Tibial artery (tissue), 4 donors: ENCODE measurements around the gene DCLK1.

Experiments used
- DNase-seq, 2 donors: peaks; one replicate each; pipeline ENCODE4 v3.0.0-alpha.2; 2019
- H3K27ac ChIP-seq, 2 donors: fragments of 200-600 bp; sonication (generic) in 1 of 2; 1 replicate in 1 of 2; 2 replicates in 1 of 2; pipeline ENCODE4 v1.5.1; 2018 to 2019; ENCODE audit warnings: mild to moderate bottlenecking in 1 of 2
- H3K27me3 ChIP-seq, 2 donors: fragments of 200-600 bp; sonication (generic) in 1 of 2; one replicate each; pipeline versions ENCODE4 v1.5.1 to v1.6.0; 2016 to 2019
- H3K36me3 ChIP-seq, 3 donors: fragments of 200-600 bp; sonication (generic) in 2 of 3; one replicate each; pipeline ENCODE4 v1.5.1; 2016 to 2019; ENCODE audit warnings: mild to moderate bottlenecking in 2 of 3
- H3K4me1 ChIP-seq, 4 donors: fragments of 200-600 bp; sonication (generic) in 2 of 4; 1 replicate in 3 of 4; 2 replicates in 1 of 4; pipeline ENCODE4 v1.5.1; 2016 to 2019
- H3K4me3 ChIP-seq, 2 donors: fragments of 200-600 bp; sonication (generic) in 1 of 2; 1 replicate in 1 of 2; 2 replicates in 1 of 2; pipeline ENCODE4 v1.5.1; 2018 to 2019; ENCODE audit warnings: mild to moderate bottlenecking in 2 of 2
- H3K9me3 ChIP-seq, 3 donors: fragments of 200-600 bp; sonication (generic) in 1 of 3; one replicate each; pipeline ENCODE4 v1.5.1; 2016 to 2019
- intact Hi-C: fragments of 100-400 bp; cut with DNase I; formaldehyde crosslinking; loops from one replicate; pipeline ENCODE4 v1.15.0; 2023; ENCODE audit warnings: low total_unique reads
- TF ChIP-seq, protein P1 (sequence below), 2 experiments: fragments of 200-600 bp in 1 of 2; fragments of 450-650 bp in 1 of 2; IDR thresholded peaks; one replicate each; pipeline ENCODE4 v1.5.1; 2017 to 2019; ENCODE audit warnings: antibody characterized with exemption in 2 of 2, mild to moderate bottlenecking in 1 of 2, moderate library complexity in 1 of 2

DCLK1 gene

DNA sequence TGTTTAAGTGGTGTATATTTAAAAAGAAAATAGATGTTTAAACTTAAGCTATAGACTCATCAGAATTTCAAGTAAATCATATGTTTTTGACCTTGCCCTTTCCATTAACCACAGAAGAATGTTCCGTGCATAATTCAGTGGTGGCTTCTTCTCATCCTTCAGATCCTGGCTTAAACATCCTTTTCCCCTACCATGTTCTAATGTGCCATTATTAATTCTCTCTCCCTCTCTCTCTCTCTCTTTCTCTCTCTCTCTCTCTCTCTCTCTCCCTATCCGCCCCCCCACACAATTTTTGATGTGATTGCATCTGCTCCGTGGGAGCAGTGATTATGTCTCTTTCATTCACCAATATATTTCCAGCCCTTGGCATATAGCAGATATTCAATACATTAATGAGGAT is 116.4 kb downstream of the DCLK1 start:
- H3K27ac ChIP-seq: no peak overlapping the region
- intact Hi-C loops: no loop called here

DNA sequence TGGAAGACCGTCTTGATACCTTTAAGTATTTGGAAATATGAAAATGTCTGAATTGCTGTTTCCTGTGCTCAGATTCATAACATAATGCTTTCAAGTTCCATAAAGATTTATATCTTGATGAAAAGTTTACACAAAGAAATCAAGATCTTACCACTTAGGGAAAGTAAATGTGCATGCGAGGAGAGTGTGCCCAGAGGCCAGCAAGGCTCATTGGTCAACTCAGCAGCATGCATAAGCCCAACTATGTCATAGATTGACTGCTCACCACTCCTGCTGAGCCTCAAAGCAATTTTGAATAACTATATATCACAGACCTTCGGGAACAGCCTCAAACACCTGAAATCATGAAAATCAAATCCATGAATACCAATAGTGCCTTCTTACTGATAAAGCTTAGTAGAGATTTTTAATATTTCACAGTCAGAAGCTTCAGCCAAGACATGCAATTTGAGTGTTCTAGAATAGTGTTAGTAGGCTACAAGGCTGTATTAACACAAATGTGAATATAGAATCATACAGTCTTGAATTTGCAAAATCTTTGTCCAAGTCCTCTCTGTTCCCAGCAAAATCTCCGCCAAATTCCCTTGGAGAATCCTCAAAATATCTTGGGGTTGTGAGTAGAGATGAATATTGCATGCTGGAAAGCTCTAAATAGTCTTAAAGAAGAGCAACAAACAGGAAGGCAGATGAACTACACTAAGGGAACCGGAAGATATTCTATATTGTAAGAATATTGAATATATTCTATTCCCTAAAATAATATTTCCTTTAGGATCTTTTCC is 124.1 kb downstream of the DCLK1 start:
- no peaks in the 10 kb centered on the region for H3K36me3 ChIP-seq
- intact Hi-C loops: no loop called here
- no peak overlapping the region for H3K27ac ChIP-seq
- no peaks in the 10 kb centered on the region for H3K9me3 ChIP-seq
- H3K27me3 ChIP-seq: no peaks in the 10 kb centered on the region
- TF ChIP-seq, protein P1, sequence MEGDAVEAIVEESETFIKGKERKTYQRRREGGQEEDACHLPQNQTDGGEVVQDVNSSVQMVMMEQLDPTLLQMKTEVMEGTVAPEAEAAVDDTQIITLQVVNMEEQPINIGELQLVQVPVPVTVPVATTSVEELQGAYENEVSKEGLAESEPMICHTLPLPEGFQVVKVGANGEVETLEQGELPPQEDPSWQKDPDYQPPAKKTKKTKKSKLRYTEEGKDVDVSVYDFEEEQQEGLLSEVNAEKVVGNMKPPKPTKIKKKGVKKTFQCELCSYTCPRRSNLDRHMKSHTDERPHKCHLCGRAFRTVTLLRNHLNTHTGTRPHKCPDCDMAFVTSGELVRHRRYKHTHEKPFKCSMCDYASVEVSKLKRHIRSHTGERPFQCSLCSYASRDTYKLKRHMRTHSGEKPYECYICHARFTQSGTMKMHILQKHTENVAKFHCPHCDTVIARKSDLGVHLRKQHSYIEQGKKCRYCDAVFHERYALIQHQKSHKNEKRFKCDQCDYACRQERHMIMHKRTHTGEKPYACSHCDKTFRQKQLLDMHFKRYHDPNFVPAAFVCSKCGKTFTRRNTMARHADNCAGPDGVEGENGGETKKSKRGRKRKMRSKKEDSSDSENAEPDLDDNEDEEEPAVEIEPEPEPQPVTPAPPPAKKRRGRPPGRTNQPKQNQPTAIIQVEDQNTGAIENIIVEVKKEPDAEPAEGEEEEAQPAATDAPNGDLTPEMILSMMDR (IDR thresholded peaks at IDR 0.05): no peak
- DNase-seq: no peak
- H3K4me3 ChIP-seq: no peak overlapping the region
- H3K4me1 ChIP-seq: peaks cover 5 to 12% (median 7%) of the 10 kb centered on the region in 4 donors

More for the DNA sequence above, 116.4 kb downstream of the DCLK1 start:
- no peak for DNase-seq
- Histone ChIP-seq H3K36me3 (no peaks in the 10 kb centered on the region), H3K4me1 (no peaks in the 10 kb centered on the region), H3K4me3 (no peak overlapping the region), H3K9me3 (no peaks in the 10 kb centered on the region), H3K27me3 (no peaks in the 10 kb centered on the region)
- TF ChIP-seq, protein P1 (IDR thresholded peaks at IDR 0.05): no peak

DNA sequence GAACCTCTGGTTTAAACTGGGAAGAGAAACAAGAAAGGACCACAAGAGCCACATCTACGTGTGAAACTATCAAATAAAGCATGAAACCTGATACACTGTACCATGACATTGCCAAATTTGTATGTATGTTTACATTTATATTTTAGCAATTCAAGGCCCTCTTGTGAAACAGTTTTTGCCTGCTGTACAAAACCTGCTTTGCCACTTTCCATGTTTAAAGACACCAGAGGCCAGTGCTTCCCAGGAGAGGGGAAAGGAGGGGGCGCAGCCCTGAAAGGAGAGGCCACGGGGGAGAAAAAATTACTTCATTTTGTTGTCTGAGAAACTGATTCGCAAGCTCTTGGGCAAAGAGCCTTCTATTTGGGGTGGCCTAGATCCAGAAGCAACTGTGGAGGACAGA is 124.8 kb downstream of the DCLK1 start:
- Histone ChIP-seq H3K36me3 (no peaks in the 10 kb centered on the region), H3K27ac (no peak overlapping the region), H3K9me3 (no peaks in the 10 kb centered on the region), H3K4me3 (no peak overlapping the region), H3K4me1 (peaks cover 5 to 12% (median 7%) of the 10 kb centered on the region in 4 donors), H3K27me3 (no peaks in the 10 kb centered on the region)
- intact Hi-C loops: no loop called here
- TF ChIP-seq, protein P1 (IDR thresholded peaks at IDR 0.05): no peak
- DNase-seq: no peak

DNA sequence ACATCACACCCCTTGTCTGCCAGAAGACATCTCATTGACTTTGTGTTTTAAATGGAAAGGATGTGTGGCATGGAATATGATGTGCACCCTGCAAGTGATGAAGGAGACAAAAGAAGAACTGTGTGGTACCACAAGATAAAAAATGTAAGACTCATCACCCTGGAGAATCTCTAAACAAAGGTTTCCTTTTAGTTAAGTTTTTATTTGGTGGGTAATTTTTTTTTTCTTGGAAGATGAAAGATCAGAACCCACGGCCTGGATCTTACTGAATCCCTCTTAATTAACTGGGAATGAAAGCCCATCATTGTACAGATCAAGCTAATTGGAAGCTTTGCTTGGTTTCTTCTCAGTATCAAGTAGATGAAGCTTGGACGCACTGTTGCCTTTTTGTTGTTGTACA is 129.6 kb downstream of the DCLK1 start:
- intact Hi-C loops: no loop called here
- Histone ChIP-seq H3K4me1 (peaks cover 1 to 16% (median 3%) of the 10 kb centered on the region in 4 donors), H3K27me3 (no peaks in the 10 kb centered on the region), H3K4me3 (no peak overlapping the region), H3K9me3 (no peaks in the 10 kb centered on the region), H3K36me3 (no peaks in the 10 kb centered on the region), H3K27ac (no peak overlapping the region)
- DNase-seq: no peak
- TF ChIP-seq, protein P1 (IDR thresholded peaks at IDR 0.05): no peak

DNA sequence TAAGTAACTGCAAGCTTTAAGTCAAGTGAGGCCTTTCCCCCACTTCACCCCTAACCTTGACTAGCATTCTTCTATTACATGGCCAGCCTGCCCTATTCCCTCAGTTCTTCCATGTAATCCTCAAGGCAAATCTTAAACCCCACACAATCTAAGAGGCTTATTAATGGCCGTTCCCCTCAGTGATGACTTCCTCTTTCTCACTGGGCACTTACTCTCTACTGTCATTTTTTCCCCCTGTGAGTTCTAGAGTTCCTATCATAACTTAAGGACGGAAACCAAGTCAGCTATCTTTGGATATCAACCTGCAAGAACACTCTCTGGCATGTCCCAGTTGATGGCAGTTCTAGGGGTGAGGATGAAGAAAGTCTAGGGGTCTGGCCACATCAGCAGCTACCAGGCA is 131.2 kb downstream of the DCLK1 start:
- intact Hi-C loops: no loop called here
- TF ChIP-seq, protein P1 (IDR thresholded peaks at IDR 0.05): no peak
- H3K27ac ChIP-seq: no peak overlapping the region
- peaks cover 0 to 19% (median 2%) of the 10 kb centered on the region in 4 donors for H3K4me1 ChIP-seq
- no peaks in the 10 kb centered on the region for H3K9me3 ChIP-seq
- DNase-seq: no peak
- H3K27me3 ChIP-seq: no peaks in the 10 kb centered on the region
- no peak overlapping the region for H3K4me3 ChIP-seq
- H3K36me3 ChIP-seq: no peaks in the 10 kb centered on the region
